Activated CD4-positive, alpha-beta memory T cell treated with anti-CD3 and anti-CD28 coated beads for 36 hours (primary cell): ENCODE measurements around the gene FGF22. TPM values are rescaled to one million over a fixed set of nuclear protein-coding genes. Genes with fewer than 3 reads are reported as not detected.

Experiments
- CTCF ChIA-PET: fragments of 350-600 bp; sonication (Branson Sonifier 250); formaldehyde crosslinking; loops from one replicate; lab custom pipeline; 2021; ENCODE audit warnings: antibody characterized with exemption, inconsistent platforms; lab: Charles Lee
- POLR2A ChIA-PET: fragments of 350-600 bp; sonication (Branson Sonifier 250); formaldehyde crosslinking; loops from one replicate; lab custom pipeline; 2021; ENCODE audit warnings: antibody characterized with exemption; lab: Charles Lee
- DNase-seq: peaks from one replicate; pipeline ENCODE4 v3.0.0-alpha.2; 2020
- H3K27ac Mint-ChIP-seq: one replicate; pipeline ENCODE4 v1.8.0; 2021; ENCODE audit warnings: mixed read lengths
- H3K27me3 Mint-ChIP-seq: one replicate; pipeline ENCODE4 v1.8.0; 2021; ENCODE audit warnings: mixed read lengths
- H3K36me3 Mint-ChIP-seq: one replicate; pipeline ENCODE4 v1.8.0; 2021; ENCODE audit warnings: mixed read lengths
- H3K4me1 Mint-ChIP-seq: one replicate; pipeline ENCODE4 v1.8.0; 2021; ENCODE audit warnings: low read depth, mixed read lengths
- H3K4me3 Mint-ChIP-seq: one replicate; pipeline ENCODE4 v1.8.0; 2021; ENCODE audit warnings: mild to moderate bottlenecking, mixed read lengths
- H3K9me3 Mint-ChIP-seq: one replicate; pipeline ENCODE4 v1.8.0; 2021; ENCODE audit warnings: mixed read lengths
- intact Hi-C: fragments of 100-400 bp; cut with micrococcal nuclease; formaldehyde crosslinking; loops from one replicate; pipeline ENCODE4 v1.15.1; 2023
- total RNA-seq, 2 experiments: library from RNA; stranded (reverse); gene quantifications; one replicate each; pipeline ENCODE4 v1.2.3, GENCODE V29; 2021

FGF22 gene
- under 1 TPM in 1 of 2 experiments, not detected in 1; 0.14 TPM for total RNA-seq

GRCh38 chr19:639253-640160, at the start of gene FGF22:
TSS of gene FGF22 (plus strand) at chr19:639879. CDS start at chr19:639926, 47 bp downstream.
- no peak within 1 kb of the TSS for H3K27ac Mint-ChIP-seq
- no peaks in the 10 kb centered on the region for H3K9me3 Mint-ChIP-seq
- no peaks in the 10 kb centered on the region for H3K36me3 Mint-ChIP-seq
- ChIA-PET CTCF (no interaction called here), POLR2A (no interaction called here)
- intact Hi-C loops: loop anchor here (10.0 kb wide), 1 partner anchor 55 kb away; the partner anchor contains the start of gene HCN2
- H3K4me1 Mint-ChIP-seq: peaks cover 13% of the 10 kb centered on the region
- peak within 1 kb of the TSS; percentile 65 for H3K4me3 Mint-ChIP-seq
- no peaks in the 10 kb centered on the region for H3K27me3 Mint-ChIP-seq
- peak; percentile 96 for DNase-seq

- H3K36me3 Mint-ChIP-seq: no peaks in the 10 kb centered on the region
- POLR2A ChIA-PET: no interaction called here
- peaks cover 4% of the 10 kb centered on the region for H3K4me1 Mint-ChIP-seq
- H3K27me3 Mint-ChIP-seq: peaks cover 14% of the 10 kb centered on the region
- H3K27ac Mint-ChIP-seq: no peak overlapping the region
- peak; percentile 37 for DNase-seq
- H3K9me3 Mint-ChIP-seq: no peaks in the 10 kb centered on the region
- no peak overlapping the region for H3K4me3 Mint-ChIP-seq
- CTCF ChIA-PET: no interaction called here
- intact Hi-C loops: no loop called here
These were observed 49.3 kb upstream of the FGF22 start for GRCh38 chr19:590396-590745.

GRCh38 chr19:590750-591098, 49.0 kb upstream of the FGF22 start:
- ChIA-PET CTCF (no interaction called here), POLR2A (no interaction called here)
- Mint-ChIP-seq H3K36me3 (no peaks in the 10 kb centered on the region), H3K27ac (no peak overlapping the region), H3K4me1 (peaks cover 4% of the 10 kb centered on the region), H3K9me3 (no peaks in the 10 kb centered on the region), H3K27me3 (peaks cover 14% of the 10 kb centered on the region), H3K4me3 (no peak overlapping the region)
- intact Hi-C loops: no loop called here
- DNase-seq: no peak

GRCh38 chr19:591099-591958, 48.4 kb upstream of the FGF22 start:
- POLR2A ChIA-PET: no interaction called here
- no peak for DNase-seq
- Mint-ChIP-seq H3K9me3 (no peaks in the 10 kb centered on the region), H3K27ac (no peak overlapping the region), H3K4me1 (peaks cover 4% of the 10 kb centered on the region), H3K27me3 (peaks cover 14% of the 10 kb centered on the region), H3K4me3 (no peak overlapping the region), H3K36me3 (no peaks in the 10 kb centered on the region)
- CTCF ChIA-PET: no interaction called here
- intact Hi-C loops: no loop called here

- DNase-seq: no peak
- H3K27me3 Mint-ChIP-seq: peaks cover 14% of the 10 kb centered on the region
- H3K9me3 Mint-ChIP-seq: no peaks in the 10 kb centered on the region
- no peaks in the 10 kb centered on the region for H3K36me3 Mint-ChIP-seq
- intact Hi-C loops: no loop called here
- POLR2A ChIA-PET: no interaction called here
- CTCF ChIA-PET: interaction anchor here (0.9 kb wide), 1 partner anchor 60 kb away, joined by 3 read pairs; no protein-coding TSS in a partner anchor
- no peak overlapping the region for H3K4me3 Mint-ChIP-seq
- H3K27ac Mint-ChIP-seq: no peak overlapping the region
- H3K4me1 Mint-ChIP-seq: peaks cover 4% of the 10 kb centered on the region
These were observed 47.6 kb upstream of the FGF22 start for GRCh38 chr19:592101-592500.

GRCh38 chr19:593055-593454, 46.6 kb upstream of the FGF22 start:
- Mint-ChIP-seq H3K4me1 (peaks cover 2% of the 10 kb centered on the region), H3K27me3 (peaks cover 13% of the 10 kb centered on the region), H3K4me3 (no peak overlapping the region), H3K27ac (no peak overlapping the region), H3K36me3 (no peaks in the 10 kb centered on the region), H3K9me3 (no peaks in the 10 kb centered on the region)
- ChIA-PET POLR2A (no interaction called here), CTCF (interaction anchor here (0.9 kb wide), 1 partner anchor 61 kb away, joined by 3 read pairs; no protein-coding TSS in a partner anchor)
- intact Hi-C loops: no loop called here
- no peak for DNase-seq

- H3K4me3 Mint-ChIP-seq: no peak overlapping the region
- peaks cover 12% of the 10 kb centered on the region for H3K27me3 Mint-ChIP-seq
- H3K4me1 Mint-ChIP-seq: peaks cover 2% of the 10 kb centered on the region
- DNase-seq: no peak
- H3K36me3 Mint-ChIP-seq: no peaks in the 10 kb centered on the region
- ChIA-PET POLR2A (no interaction called here), CTCF (no interaction called here)
- intact Hi-C loops: no loop called here
- no peaks in the 10 kb centered on the region for H3K9me3 Mint-ChIP-seq
- no peak overlapping the region for H3K27ac Mint-ChIP-seq
These were observed 46.2 kb upstream of the FGF22 start for GRCh38 chr19:593505-593904.

- ChIA-PET CTCF (no interaction called here), POLR2A (no interaction called here)
- H3K4me1 Mint-ChIP-seq: no peaks in the 10 kb centered on the region
- H3K36me3 Mint-ChIP-seq: no peaks in the 10 kb centered on the region
- intact Hi-C loops: no loop called here
- no peaks in the 10 kb centered on the region for H3K9me3 Mint-ChIP-seq
- H3K27ac Mint-ChIP-seq: no peak overlapping the region
- H3K27me3 Mint-ChIP-seq: peaks cover 9% of the 10 kb centered on the region
- DNase-seq: no peak
- H3K4me3 Mint-ChIP-seq: no peak overlapping the region
These were observed 45.3 kb upstream of the FGF22 start for GRCh38 chr19:594265-594870.

GRCh38 chr19:595326-596262, 44.1 kb upstream of the FGF22 start:
- ChIA-PET CTCF (interaction anchor here (1.7 kb wide), 1 partner anchor 11 kb away, joined by 6 read pairs; no protein-coding TSS in a partner anchor), POLR2A (no interaction called here)
- Mint-ChIP-seq H3K4me1 (no peaks in the 10 kb centered on the region), H3K4me3 (no peak overlapping the region), H3K27me3 (peaks cover 9% of the 10 kb centered on the region), H3K27ac (no peak overlapping the region), H3K36me3 (no peaks in the 10 kb centered on the region), H3K9me3 (no peaks in the 10 kb centered on the region)
- DNase-seq: no peak
- intact Hi-C loops: no loop called here

GRCh38 chr19:596263-596655, 43.4 kb upstream of the FGF22 start:
- peaks cover 6% of the 10 kb centered on the region for H3K27me3 Mint-ChIP-seq
- intact Hi-C loops: no loop called here
- POLR2A ChIA-PET: no interaction called here
- DNase-seq: no peak
- CTCF ChIA-PET: interaction anchor here (1.7 kb wide), 1 partner anchor 12 kb away, joined by 6 read pairs; no protein-coding TSS in a partner anchor
- peak overlapping the region; percentile 18 for H3K27ac Mint-ChIP-seq
- H3K4me3 Mint-ChIP-seq: no peak overlapping the region
- H3K4me1 Mint-ChIP-seq: no peaks in the 10 kb centered on the region
- H3K9me3 Mint-ChIP-seq: no peaks in the 10 kb centered on the region
- no peaks in the 10 kb centered on the region for H3K36me3 Mint-ChIP-seq
